ENCODE measurements around the gene CD300LF. TPM values are rescaled to one million over a fixed set of nuclear protein-coding genes. Genes with fewer than 3 reads are reported as not detected.

CD300LF gene
- total RNA-seq, 3 donors from 2014 or later (not counting 1 experiment from before 2014, with no cell fraction given), result 1.9 to 10.6 (median 8.7) TPM

GRCh38 chr17:74760404-74761105 is 47.8 kb upstream of the CD300LF start:
- Mint-ChIP-seq H3K4me1 (peaks cover 60 to 77% of the 10 kb centered on the region in 2 donors), H3K9me3 (no peaks in the 10 kb centered on the region), H3K27me3 (ENCODE audit: low read depth in 2 of 2) (no peaks in the 10 kb centered on the region), H3K4me3 (peak overlapping the region; percentile 59), H3K27ac (peak overlapping the region; percentile 85 to 92), H3K36me3 (no peaks in the 10 kb centered on the region)
- H3K27ac ChIP-seq (ENCODE audit: low read length), result peak overlapping the region; percentile 31
- DNase-seq, result no peak
- H3K4me1 ChIP-seq (ENCODE audit: control insufficient read depth, insufficient read depth, low read length), result peaks cover 85% of the 10 kb centered on the region
- no peaks in the 10 kb centered on the region for H3K27me3 ChIP-seq (ENCODE audit: control insufficient read depth, insufficient read depth, low read length)
- WGBS (ENCODE audit: insufficient coverage), result 63% methylated on average over 7 of the region's 7 CpGs
- intact Hi-C loops (cut with micrococcal nuclease), result no loop called here
- no peak for ATAC-seq
- peaks cover 38% of the 10 kb centered on the region for H3K36me3 ChIP-seq (ENCODE audit: control insufficient read depth, insufficient read depth, low read length)
- no peak overlapping the region for H3K4me3 ChIP-seq (ENCODE audit: low read length)
- TF ChIP-seq CTCF (IDR thresholded peaks at IDR 0.05), result no peak
- no peaks in the 10 kb centered on the region for H3K9me3 ChIP-seq (ENCODE audit: control insufficient read depth, insufficient read depth, low read length)

- Histone ChIP-seq H3K27ac (ENCODE audit: low read length) (peak overlapping the region; percentile 32), H3K36me3 (ENCODE audit: control insufficient read depth, insufficient read depth, low read length) (peaks cover 39% of the 10 kb centered on the region), H3K9me3 (ENCODE audit: control insufficient read depth, insufficient read depth, low read length) (no peaks in the 10 kb centered on the region), H3K4me3 (ENCODE audit: low read length) (peak overlapping the region; percentile 6), H3K27me3 (ENCODE audit: control insufficient read depth, insufficient read depth, low read length) (no peaks in the 10 kb centered on the region), H3K4me1 (ENCODE audit: control insufficient read depth, insufficient read depth, low read length) (peaks cover 91% of the 10 kb centered on the region)
- Mint-ChIP-seq H3K4me3 (peak overlapping the region; percentile 86), H3K36me3 (no peaks in the 10 kb centered on the region), H3K9me3 (no peaks in the 10 kb centered on the region), H3K27me3 (ENCODE audit: low read depth in 2 of 2) (no peaks in the 10 kb centered on the region), H3K27ac (peak overlapping the region; percentile 85 to 92), H3K4me1 (peaks cover 66 to 80% of the 10 kb centered on the region in 2 donors)
- TF ChIP-seq CTCF (IDR thresholded peaks at IDR 0.05), result no peak
- 28% methylated on average over 8 of the region's 10 CpGs for WGBS (ENCODE audit: insufficient coverage)
- intact Hi-C loops (cut with micrococcal nuclease), result loop anchor here (1.0 kb wide), 1 partner anchor 9 kb away; no protein-coding TSS in a partner anchor
- DNase-seq (no peak), ATAC-seq (no peak)
These were observed 47.2 kb upstream of the CD300LF start for GRCh38 chr17:74759941-74760340.

- H3K36me3 ChIP-seq (ENCODE audit: control insufficient read depth, insufficient read depth, low read length), result peaks cover 34% of the 10 kb centered on the region
- peaks cover 72 to 83% of the 10 kb centered on the region in 2 donors for H3K4me1 Mint-ChIP-seq
- WGBS (ENCODE audit: insufficient coverage), result 5% methylated on average over 9 of the region's 9 CpGs
- DNase-seq (peak; percentile 45 to 82), ATAC-seq (peak; percentile 72 to 89 (median 77))
- H3K9me3 ChIP-seq (ENCODE audit: control insufficient read depth, insufficient read depth, low read length), result no peaks in the 10 kb centered on the region
- H3K36me3 Mint-ChIP-seq, result no peaks in the 10 kb centered on the region
- no peak for TF ChIP-seq CTCF (IDR thresholded peaks at IDR 0.05)
- no peaks in the 10 kb centered on the region for H3K9me3 Mint-ChIP-seq
- H3K27me3 Mint-ChIP-seq (ENCODE audit: low read depth in 2 of 2), result no peaks in the 10 kb centered on the region
- no peaks in the 10 kb centered on the region for H3K27me3 ChIP-seq (ENCODE audit: control insufficient read depth, insufficient read depth, low read length)
- peak overlapping the region; percentile 17 for H3K4me3 ChIP-seq (ENCODE audit: low read length)
- intact Hi-C loops (cut with micrococcal nuclease), result loop anchor here (1.0 kb wide), 1 partner anchor 8 kb away; no protein-coding TSS in a partner anchor
- H3K4me1 ChIP-seq (ENCODE audit: control insufficient read depth, insufficient read depth, low read length), result peaks cover 97% of the 10 kb centered on the region
- peak overlapping the region; percentile 86 for H3K4me3 Mint-ChIP-seq
- peak overlapping the region; percentile 85 to 92 for H3K27ac Mint-ChIP-seq
- peak overlapping the region; percentile 32 for H3K27ac ChIP-seq (ENCODE audit: low read length)
These were observed 46.6 kb upstream of the CD300LF start for GRCh38 chr17:74759243-74759801.
